Measurements from ENCODE around the gene DMXL2.
"Not testable (repeated sequence)": the region's sequence is repeated elsewhere in the genome, so short reads cannot be mapped to it uniquely, and the experiment has no call there.

The DMXL2 gene

GRCh38 chr15:51622604-51623370, at the start of gene DMXL2:
DMXL2 (minus strand) TSS chr15:51622771; CDS start chr15:51622545, 226 bp downstream.
- peak; percentile 48 for DNase-seq

- DNase-seq, result no peak
Observed at GRCh38 chr15:51672155-51672687, 49.6 kb upstream of the DMXL2 start.

DNA sequence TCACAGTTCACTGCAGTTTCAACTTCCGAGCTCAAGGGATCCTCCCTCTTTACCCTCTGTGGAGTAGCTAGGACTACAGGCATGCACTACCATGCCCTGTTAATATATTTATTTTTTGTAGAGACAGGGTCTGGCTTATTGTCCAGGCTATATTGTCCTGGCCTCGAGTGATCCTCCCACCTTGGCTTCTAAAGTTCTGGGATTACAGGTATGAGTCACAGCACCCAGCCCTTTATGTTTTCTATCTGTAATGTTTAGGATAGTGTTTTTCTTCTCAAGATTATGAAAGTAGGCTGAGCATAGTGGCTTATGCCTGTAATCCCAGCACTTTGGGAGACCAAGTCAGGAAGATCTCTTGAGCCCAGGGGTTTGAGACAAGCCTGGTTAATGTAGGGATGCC, 46.8 kb upstream of the DMXL2 start:
- DNase-seq, result no peak

DNA sequence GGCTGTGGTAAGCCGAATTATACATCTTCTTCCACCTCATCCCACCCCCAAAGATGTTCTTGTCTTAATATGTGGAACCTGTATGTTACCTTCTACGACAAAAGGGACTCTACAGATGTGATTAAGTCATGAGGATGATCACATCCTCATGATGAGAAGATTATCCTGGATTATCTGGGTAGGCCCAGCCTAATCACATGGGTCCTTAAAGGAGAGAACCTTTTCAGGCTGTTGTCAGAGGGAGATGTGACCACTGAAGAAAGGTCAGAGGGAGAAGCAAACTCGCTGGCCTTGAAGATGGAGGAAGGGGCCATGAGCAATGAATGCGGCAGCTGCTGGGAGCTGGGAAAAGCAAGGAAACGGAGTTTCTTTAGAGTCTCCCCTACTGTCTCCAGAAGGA, 45.9 kb upstream of the DMXL2 start:
- no peak for DNase-seq

- DNase-seq, result no peak
Observed at GRCh38 chr15:51667478-51667877, 44.9 kb upstream of the DMXL2 start.

- no peak for DNase-seq
Observed at GRCh38 chr15:51661072-51661471, 38.5 kb upstream of the DMXL2 start.

DNA sequence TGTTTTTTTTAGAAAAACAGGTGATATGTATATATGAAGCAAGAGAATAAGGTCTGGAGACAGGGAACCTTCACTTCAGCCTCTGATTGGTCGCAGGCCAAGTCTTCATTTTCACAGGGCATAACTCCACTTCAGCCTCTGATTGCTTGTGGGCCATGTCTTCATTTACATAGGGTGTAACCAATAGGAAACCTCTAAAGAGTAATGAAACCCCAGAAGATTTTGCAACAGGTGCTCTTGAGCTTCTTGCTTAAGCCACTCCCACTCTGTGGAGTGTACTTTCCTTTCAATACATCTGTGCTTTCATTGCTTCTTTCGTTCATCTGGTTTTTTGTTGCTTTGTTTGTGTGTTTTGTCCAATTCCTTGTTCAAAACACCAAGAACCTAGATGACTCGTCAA, 36.1 kb upstream of the DMXL2 start:
- DNase-seq, result no peak

DNA sequence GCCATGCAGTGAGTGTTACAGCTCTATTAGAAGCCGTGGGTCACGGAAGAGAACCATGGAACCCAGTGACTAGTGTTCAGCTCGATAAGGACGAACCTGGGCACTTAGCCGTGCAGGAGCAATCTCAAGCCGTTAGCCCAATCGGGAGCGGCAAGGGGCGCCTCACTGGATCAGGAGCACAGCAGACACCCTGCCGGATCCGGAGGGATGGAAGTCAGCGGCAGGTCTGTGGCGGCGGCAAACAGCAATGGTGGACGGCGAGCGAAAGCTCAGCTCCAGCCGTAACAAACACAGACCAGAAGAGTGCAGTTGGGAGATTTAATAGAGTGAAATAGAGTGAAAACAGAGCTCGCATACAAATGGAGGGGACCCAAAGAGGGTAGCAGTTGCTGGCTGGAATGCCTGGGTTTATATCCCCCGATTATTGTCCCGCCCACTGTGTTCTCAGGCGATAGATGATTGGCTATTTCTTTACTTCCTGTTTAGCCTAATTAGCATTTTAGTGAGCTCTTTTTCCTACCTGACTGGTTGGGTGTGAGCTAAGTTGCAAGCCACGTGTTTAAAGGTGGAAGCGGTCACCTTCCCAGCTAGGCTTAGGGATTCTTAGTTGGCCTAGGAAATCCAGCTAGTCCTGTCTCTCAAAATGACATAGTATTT, 33.0 kb upstream of the DMXL2 start:
- not testable (repeated sequence) for DNase-seq

DNA sequence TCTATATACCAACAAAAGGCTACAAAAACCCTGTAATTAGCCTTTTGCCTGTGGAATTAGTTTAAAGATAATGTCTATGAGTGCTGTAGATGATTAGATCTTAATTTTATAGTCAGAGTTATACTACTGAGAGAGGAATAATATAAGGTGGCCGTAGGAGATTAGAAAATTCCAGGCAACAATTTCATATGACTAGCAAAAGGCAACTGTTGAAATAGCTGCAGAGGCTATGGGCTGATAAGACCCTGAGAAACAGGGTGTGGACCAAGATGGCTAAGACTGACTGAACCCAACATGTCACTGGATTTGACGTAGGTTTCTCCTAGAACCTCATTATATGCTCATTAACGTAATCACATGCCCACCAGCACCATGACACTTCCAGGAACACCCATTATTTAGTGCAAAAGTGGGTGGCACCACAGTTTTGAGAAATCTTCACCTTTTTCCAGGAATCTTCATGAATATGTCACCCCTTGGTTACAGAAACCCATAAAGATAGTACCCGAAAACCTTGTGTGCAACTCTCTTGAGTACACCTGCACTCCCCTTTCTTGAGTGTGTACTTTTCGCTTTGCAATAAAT, 29.6 kb upstream of the DMXL2 start:
- no peak for DNase-seq

DNA sequence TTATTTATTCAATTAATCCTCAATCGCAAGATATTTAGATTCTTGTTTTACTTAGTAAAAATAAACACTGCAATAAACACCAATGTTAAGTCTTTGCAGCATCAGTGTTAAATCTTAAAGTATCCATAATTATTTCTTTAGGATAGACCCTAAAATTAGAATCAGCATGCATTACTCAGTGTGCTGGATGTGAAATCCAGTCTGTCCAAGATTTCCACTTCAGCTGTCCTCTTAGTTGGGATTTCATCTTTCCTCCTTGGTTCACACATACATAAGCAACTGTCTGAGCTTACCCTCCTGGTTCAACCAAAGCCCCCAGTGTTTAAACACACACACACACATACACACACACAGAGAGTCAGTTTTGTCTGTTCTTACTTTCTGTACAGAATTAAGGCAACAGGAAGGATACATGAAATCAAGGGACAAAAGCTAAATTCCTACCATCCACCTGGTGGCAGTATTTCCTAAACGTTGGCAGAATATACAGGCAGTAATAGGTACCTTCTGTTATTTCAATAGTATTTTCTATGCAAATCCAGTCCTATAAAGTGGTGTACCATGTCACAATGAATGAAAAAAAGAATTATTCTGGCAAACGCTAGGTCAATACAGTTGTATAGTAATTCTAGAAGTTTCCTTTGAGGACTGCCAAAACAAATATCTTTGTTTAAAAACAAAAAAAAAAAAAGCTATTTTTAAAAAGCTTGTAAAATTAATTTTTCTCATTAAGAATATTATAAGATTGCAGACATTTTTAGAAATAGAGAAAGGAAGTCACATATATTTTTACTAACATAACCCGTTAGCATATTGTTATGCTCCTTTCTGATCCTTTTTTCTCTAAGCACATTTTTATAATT, 27.3 kb upstream of the DMXL2 start:
- peak; percentile 59 for DNase-seq

DNA sequence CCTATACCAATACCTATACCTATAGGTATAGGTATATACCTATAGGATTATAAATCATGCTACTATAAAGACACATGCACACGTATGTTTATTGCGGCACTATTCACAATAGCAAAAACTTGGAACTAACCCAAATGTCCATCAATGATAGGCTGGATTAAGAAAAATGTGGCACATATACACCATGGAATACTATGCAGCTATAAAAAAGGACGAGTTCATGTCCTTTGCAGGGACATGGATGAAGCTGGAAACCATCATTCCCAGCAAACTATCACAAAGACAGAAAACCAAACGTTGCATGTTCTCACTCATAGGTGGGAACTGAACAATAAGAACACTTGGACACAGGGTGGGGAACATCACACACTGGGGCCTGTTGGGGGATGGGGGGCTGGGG, 26.1 kb upstream of the DMXL2 start:
- DNase-seq, result not testable (repeated sequence)

GRCh38 chr15:51648101-51648500, 25.5 kb upstream of the DMXL2 start:
- not testable (repeated sequence) for DNase-seq

DNA sequence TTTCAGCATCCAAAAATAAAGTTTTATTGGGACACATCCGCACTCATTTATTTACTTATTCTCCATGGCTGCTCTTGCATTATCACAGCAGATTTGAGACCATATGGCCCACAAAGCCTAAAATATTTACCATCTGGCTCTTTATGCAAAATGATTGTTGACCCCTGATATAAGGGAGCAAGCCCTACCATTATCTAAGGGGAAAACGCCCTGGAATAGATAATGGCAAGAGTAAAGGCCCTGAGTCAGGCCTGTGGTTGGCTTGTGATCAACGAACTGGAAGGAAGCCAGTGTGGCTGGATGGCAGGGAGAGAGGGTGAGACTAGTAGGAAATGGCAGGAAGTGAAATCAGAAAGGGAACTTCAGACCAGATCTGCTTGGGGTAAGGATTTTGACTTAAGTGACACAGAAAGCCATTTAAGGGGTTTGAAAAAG, 24.6 kb upstream of the DMXL2 start:
- DNase-seq, result no peak

DNA sequence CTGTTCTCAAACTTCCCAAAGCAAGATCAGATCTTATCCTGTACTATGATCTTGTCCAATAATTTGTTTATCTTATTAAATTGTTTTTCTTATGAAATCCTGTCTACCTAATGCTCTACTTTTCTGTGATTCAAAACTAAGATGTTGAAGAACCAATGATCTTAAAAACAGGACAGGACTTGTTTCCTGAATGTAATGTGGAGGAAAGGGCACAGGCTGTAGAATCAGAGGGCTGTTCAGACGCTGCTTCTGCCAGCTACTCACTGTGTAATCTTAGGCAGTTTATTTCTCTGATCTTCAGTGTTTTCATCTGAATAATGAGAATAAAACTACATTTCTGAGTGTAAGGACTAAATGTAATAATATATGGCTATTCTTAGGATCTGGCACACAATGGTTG, 20.1 kb upstream of the DMXL2 start:
- no peak for DNase-seq

DNA sequence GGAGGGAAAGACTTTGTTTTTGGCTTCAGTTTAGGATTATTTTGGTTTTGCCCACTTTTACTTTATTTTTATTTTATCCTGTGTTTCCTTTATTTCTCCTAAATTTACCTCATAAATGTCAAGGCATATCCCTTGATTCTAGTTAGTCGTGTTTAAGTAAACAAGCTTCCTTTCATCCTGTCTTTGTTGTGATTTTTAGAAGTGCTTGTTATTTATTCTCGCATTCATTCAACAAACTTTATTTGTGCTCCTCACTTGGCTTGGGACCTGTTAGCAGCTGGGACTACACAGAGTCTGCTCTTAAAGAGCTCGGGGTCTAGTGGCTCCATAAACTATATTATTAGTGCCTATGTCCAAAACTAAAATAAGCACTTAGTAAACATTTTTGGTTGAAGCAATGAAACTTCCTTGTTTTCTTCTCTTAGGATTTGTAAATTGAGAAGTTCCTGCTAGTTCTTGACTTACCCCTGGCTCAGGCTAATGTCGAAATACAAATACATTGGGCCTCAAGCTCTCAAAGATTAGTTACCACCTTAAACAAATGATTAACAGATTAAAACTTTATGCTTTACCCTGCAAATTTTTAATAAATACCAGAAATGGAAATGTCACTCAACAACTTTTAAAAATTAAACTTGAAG, 19.0 kb upstream of the DMXL2 start:
- no peak for DNase-seq

- DNase-seq, result no peak
Observed at GRCh38 chr15:51634591-51635198, 12.1 kb upstream of the DMXL2 start.

- DNase-seq, result no peak
Observed at GRCh38 chr15:51629612-51630011, 7.0 kb upstream of the DMXL2 start.

- DNase-seq, result no peak
Observed at GRCh38 chr15:51625236-51625635, 2.7 kb upstream of the DMXL2 start.

DNA sequence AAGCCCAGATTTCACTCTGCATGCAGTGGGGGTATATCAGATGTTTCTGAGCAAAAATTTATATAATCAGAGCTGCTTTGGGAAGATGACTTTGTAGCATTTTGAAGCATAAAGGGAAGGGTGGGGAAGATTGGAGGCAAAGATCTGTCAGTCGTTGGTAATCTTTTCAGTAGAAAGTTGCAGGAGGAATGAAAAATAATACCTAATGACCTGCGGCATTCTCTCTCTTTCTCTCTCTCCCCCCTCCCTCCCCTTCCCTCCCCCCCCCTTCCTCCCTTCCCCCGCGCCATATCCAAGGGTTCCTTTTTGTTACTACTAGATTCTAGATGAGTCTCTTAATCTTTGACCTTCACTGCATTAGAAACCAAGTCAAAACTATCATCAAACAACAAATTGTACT, 1.5 kb upstream of the DMXL2 start:
- DNase-seq, result no peak

GRCh38 chr15:51623386-51623938, 891 bp upstream of the DMXL2 start:
- no peak for DNase-seq

- DNase-seq, result no peak
Observed at GRCh38 chr15:51621936-51622603, 501 bp downstream of the DMXL2 start.
